GM15510 (cell line): ENCODE data around the gene CNIH2.

Source experiments
- POLR2A ChIP-seq: IDR thresholded peaks from 3 replicates; pipeline ENCODE4 v1.6.1; 2011; ENCODE audit warnings: borderline replicate concordance; ENCODE audit not compliant: insufficient read length; ENCODE audit errors: extremely low read depth

Gene CNIH2

DNA sequence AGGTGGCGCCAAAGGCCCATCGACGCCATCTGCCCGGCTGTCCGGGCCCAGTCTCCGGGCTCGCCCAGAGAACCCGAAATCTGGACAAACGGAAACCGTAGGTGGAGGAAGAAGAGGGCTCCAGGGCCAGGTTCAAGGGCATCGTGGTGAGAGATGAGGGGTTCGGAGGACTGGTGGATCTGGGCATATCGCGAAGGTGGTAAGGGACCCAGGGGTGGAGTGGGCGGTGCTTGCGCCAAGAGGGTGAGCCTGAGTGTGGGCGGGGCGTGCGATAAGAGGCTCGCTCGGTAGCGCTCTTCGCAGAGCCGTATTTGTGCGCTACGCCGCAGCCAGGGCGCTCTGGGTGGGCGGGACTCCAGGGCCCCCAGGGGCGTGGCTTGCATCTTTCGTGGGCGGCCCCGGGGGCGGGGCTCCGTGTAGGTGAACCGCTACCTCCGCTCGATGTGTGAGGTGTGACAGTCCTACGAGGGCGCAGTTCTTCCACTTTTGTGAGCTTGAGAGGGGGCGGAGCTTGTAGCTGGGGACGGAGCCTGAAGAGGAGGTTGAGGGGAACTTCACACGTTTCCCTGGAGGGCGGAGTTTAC is 34.1 kb downstream of the CNIH2 start:
- no peak for TF ChIP-seq POLR2A

GRCh38 chr11:66312549-66313320 is 34.8 kb downstream of the CNIH2 start:
- TF ChIP-seq POLR2A: no peak

DNA sequence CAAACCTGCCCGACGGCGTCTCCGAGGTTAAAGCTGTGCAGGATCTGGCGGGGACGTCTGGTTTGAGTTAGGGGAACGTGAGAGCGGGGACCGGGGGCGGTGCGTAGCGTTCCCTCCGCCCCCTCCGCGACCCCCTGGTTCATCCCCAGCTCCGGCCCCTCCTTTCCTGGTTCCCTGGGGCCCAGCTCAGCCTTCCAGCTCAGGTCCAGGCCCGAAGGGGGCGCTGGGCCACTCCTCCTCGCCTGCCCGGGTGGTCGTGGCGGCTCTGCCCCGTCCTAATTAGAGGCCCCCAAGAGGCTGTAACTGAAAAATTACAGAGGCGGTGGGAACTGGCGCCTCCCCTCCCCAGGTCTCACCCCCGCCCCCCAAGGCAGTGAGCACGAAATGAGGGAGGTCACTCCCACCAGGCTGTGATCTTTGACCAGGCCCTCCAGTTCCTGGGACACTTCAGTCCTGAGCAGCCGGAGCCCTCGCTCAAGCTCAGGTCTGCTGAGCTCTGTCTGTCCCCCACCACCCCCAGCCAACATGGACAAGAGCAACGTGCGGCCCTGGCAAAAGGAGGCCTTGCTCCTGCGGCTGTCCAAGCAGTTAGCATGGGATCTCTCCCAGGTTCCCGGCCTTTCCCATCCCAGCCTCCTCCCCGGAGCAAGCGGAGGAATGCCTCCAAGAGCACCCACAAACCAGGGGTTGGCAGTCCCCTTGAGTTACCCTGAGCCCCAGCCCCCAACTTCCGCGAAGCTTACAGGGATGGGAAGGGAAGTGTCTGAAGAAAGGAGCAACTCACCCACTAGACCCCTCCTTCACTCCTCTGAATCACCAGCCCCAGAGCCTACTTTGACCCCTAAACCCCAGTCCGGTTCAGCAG is 35.6 kb downstream of the CNIH2 start:
- TF ChIP-seq POLR2A: no peak

DNA sequence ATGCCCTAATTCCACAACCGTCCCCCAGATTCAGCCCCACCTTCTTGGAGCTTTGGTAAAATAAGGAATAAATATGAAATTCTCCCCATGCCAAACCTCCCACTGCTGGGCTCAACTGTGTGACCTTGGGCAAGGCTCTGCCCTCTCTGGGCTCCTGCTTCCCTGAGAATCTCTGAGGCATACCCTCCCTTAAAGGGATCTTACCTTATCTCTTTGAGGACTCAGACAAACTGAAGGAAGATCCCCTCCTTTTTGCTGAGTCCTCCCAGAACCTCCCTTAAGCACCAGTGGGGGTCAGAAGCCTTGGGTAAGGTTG is 36.2 kb downstream of the CNIH2 start:
- TF ChIP-seq POLR2A: no peak

DNA sequence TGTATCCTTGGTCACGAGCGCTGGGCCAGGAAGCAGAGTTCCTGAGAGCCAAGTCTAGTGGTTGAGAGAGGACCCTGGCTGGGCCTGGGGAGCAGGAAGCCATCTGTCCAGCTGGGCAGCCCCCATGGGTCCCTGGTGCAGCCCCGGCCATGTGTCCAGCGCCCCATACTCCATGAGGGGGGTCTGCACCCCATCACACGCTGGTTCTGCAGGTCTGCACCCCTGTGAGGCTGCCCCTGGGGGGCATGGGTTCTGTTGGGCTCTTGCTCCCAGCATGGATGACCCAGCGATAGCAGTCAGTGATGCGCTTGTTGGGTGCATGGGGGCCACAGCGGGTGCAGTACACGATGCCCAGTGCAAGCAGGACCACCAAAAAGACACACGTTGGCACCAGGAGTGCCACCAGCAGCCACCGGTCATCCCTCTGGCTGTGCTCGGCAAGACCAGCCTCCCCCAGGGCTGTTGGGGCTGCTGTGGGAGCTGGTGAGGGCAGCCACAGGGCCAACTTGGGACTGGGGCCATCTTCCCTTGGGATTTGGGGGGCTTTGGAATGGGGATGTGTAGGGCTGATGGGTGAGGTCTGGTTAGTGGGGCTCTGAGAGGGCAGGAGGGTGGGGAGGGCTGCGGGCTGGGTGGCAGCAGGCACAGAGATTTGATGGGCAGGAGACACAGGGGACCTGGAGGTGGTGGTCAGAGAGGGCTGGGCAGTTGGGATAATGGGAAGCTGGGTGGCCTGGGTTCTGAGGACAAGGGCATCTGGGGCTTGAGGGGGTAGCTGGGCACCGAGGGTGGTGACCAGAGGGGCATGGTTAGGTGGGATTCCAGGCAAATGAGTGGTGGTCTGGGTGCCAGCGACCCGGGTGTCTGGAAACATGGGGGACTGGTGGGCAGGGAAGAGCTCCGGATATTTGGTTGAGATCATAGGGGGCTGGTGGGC is 36.9 kb downstream of the CNIH2 start:
- no peak for TF ChIP-seq POLR2A

- TF ChIP-seq POLR2A: no peak
These were observed 37.5 kb downstream of the CNIH2 start for GRCh38 chr11:66315498-66315885.

GRCh38 chr11:66315921-66316811 is 38.2 kb downstream of the CNIH2 start:
- TF ChIP-seq POLR2A: no peak

GRCh38 chr11:66316849-66317251 is 38.9 kb downstream of the CNIH2 start, which contains the start of gene CD248:
Gene CD248 (minus strand): TSS chr11:66317044. CDS start chr11:66317027, 17 bp downstream.
- TF ChIP-seq POLR2A: no peak

- no peak for TF ChIP-seq POLR2A
These were observed 39.3 kb downstream of the CNIH2 start for GRCh38 chr11:66317322-66317722.

DNA sequence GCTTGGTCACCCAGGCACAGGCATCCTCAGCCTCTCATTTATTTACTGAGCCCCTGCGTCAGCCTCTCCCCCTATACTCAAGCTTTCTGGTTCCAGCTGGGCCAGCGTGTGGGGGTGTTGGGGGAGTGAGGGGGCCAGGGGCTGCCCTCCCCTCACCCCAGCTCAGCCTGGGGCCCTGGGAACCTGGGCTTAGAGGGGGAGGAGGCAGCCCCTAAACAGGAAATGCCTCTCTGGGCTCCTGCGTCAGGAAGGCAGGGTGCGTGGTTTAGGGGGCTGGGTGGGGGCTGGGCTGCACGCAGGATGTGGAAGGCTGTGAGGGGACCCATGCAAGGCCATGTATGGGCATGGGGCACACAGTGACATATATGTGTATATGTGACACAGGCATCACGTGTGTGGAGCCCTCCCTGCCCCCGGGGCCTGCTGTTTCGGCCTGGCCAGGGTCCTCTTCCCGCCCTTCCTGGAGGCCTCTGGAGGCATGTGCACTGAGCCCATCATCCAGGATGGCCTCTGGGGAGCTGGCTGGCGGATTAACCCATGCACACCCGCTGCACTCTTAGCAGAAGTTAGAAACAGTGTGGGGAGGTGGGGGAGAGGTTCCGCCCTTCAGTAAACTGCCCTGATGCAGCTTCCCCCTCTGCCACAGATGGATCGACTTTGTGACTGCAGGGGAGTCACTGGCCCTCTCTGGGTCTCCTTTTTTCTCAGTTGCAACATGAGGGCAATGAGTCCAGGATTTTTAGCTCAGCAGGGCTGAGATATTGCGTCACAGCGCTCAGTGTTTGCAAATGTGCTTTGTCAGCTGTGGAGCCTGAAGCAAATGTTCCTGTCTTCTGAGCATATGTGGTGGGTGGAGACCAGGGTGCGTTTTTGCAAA is 40.0 kb downstream of the CNIH2 start:
- no peak for TF ChIP-seq POLR2A

DNA sequence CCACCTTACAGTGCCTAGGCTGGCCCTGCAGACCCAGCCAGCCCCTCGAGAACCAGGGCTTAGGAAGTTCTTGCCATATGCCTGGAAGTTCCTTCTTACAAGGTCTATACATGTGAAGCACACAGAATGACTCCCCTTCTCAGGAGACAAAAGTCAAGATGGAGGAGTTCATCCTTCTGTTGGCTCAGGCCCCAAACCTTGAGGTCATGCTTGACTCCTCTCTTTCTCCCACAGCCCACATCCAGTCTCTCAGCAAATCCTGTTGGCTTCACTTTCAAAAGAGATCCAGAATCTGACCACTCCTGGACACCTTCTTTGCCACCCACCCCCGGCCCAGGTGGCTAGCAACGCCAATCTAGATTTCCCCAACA is 40.6 kb downstream of the CNIH2 start:
- TF ChIP-seq POLR2A: no peak

DNA sequence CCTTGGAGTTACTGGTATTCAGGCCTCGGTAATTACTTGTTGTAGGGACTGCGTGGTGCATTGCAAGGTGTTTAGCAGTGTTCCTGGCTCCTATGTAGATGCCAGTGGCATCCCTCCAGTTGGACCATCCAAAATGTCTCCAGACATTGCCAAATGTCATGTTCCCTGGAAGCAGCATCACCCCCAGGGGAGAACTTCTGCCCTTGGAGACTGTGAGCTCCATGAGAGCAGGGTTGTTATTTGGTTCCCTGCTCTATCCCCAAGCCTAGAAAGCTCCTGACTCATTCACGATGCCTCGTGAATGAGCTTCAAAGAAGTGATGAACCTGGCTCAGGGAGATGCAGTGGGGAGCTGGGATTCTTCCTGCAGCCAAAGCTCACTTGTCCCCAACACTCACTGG is 43.6 kb downstream of the CNIH2 start:
- no peak for TF ChIP-seq POLR2A

DNA sequence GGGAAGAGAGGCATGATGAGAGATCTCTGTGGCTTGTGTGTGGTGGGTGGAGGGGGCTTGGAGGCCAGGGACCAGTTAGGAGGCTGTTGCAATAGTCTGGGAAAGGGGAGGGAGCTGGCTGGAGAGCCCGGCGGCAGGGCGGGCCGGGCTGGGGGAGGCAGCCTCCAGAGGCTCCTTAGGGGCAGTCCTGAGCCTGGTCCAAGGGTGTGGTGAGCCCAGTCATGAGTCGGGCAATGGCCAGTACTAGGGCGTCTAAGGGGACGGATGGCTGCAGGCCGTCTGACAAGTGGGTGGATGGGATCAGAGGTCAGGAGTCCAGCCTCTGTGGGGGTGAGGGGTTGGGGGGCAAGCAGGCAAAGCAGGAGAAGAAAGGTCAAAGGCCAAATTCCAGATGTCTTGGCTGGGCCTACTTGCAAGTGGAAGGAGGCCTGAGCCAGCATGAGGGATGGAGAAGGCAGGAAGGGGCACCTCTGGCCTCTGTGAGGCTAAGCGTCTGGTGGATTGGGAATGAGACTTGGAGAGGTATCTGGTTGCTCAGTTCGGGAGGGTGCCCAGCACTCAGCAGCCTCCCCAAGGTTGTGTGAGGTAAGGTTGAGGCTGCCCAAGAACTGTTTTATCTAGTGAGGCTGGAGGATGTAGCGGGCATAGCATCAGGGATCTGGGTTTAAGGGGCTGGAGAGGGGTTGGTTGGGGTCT is 44.9 kb downstream of the CNIH2 start:
- TF ChIP-seq POLR2A: no peak

- no peak for TF ChIP-seq POLR2A
These were observed 45.7 kb downstream of the CNIH2 start for GRCh38 chr11:66323684-66324083.
